ENCODE measurements around the gene HHIPL1.

DNA sequence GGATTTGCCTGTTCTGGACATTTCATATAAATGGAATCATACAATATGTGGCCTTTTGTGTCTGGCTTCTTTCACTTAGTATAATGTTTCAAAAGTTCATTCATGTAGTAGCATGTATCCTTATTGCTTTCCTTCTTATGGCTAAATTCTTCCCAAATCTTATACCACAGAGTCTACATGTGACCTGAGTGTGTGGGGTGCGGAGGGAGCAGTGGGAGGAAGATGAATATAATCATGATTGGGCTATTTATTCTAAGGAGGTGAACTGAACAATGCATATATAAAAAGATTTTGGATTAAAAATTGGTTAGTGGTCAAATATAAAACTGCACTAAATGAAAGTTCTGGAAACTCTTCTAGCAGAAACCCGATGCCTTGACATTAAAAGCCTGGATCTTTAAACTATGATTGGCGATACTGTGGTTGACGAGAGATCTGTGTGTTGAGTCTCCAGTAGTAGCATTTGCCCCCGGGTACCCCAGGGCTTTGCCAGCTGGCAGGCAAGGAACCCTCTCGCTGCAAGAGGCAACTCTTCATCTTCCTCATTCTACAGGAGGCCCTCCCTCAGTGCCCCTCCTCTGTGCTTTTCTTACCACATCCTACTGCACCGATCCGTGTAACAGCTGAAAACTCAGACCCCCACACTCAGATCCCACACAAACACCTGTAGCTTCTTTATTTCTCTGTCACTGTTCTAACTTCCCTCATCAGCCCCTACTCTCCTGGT, 41.8 kb downstream of the HHIPL1 start:
- TF ChIP-seq, protein P1, sequence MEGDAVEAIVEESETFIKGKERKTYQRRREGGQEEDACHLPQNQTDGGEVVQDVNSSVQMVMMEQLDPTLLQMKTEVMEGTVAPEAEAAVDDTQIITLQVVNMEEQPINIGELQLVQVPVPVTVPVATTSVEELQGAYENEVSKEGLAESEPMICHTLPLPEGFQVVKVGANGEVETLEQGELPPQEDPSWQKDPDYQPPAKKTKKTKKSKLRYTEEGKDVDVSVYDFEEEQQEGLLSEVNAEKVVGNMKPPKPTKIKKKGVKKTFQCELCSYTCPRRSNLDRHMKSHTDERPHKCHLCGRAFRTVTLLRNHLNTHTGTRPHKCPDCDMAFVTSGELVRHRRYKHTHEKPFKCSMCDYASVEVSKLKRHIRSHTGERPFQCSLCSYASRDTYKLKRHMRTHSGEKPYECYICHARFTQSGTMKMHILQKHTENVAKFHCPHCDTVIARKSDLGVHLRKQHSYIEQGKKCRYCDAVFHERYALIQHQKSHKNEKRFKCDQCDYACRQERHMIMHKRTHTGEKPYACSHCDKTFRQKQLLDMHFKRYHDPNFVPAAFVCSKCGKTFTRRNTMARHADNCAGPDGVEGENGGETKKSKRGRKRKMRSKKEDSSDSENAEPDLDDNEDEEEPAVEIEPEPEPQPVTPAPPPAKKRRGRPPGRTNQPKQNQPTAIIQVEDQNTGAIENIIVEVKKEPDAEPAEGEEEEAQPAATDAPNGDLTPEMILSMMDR (IDR thresholded peaks at IDR 0.05; ENCODE audit: low read depth, low read length, poor library complexity, severe bottlenecking): no peak
- TF ChIP-seq EZH2phosphoT487 (IDR thresholded peaks at IDR 0.05; ENCODE audit: borderline replicate concordance, low read length): no peak

All from DOHH2 (cell line).